AG09309 (cell line): ENCODE data around the gene LYPD6B.

Source experiments
- DNase-seq: peaks from one replicate; pipeline ENCODE4 v3.0.0-alpha.2; 2010; ENCODE audit warnings: low read depth
- H3K4me3 ChIP-seq: 2 replicates; pipeline ENCODE4 v1.5.1; 2011; ENCODE audit warnings: mild to moderate bottlenecking, low read depth, low read length, moderate library complexity; ENCODE audit not compliant: control insufficient read depth
- CTCF ChIP-seq: IDR thresholded peaks from 2 replicates; pipeline ENCODE4 v1.5.1; 2011; ENCODE audit warnings: mild to moderate bottlenecking, low read depth, low read length, inconsistent platforms; ENCODE audit not compliant: insufficient read depth, control insufficient read depth; ENCODE audit errors: missing control alignments

Gene LYPD6B

GRCh38 chr2:149148194-149149006 lies 109.9 kb downstream of the LYPD6B start:
- H3K4me3 ChIP-seq, result no peak overlapping the region
- DNase-seq, result no peak
- TF ChIP-seq CTCF, result no peak

- TF ChIP-seq CTCF, result no peak
- no peak for DNase-seq
- no peak overlapping the region for H3K4me3 ChIP-seq
Observed at GRCh38 chr2:149149007-149149297, 110.5 kb downstream of the LYPD6B start.

GRCh38 chr2:149152469-149152953 lies 114.0 kb downstream of the LYPD6B start:
- no peak for DNase-seq
- no peak overlapping the region for H3K4me3 ChIP-seq
- no peak for TF ChIP-seq CTCF

GRCh38 chr2:149155196-149155969 lies 116.9 kb downstream of the LYPD6B start:
- no peak for DNase-seq

GRCh38 chr2:149155988-149156387 lies 117.5 kb downstream of the LYPD6B start:
- no peak for DNase-seq
- TF ChIP-seq CTCF, result no peak

More at GRCh38 chr2:149155196-149155969, 116.9 kb downstream of the LYPD6B start:
- TF ChIP-seq CTCF, result no peak
- H3K4me3 ChIP-seq, result no peak overlapping the region

GRCh38 chr2:149156971-149157740 lies 118.7 kb downstream of the LYPD6B start:
- no peak for DNase-seq
- no peak for TF ChIP-seq CTCF
- H3K4me3 ChIP-seq, result no peak overlapping the region

More at GRCh38 chr2:149155988-149156387, 117.5 kb downstream of the LYPD6B start:
- no peak overlapping the region for H3K4me3 ChIP-seq
